Kidney capillary endothelial cell (primary cell): ENCODE results near the gene ULBP1.
"Not testable (repeated sequence)": the region's sequence is repeated elsewhere in the genome, so short reads cannot be mapped to it uniquely, and the experiment has no call there.

ENCODE experiments used
- DNase-seq: peaks from one replicate; pipeline ENCODE4 v3.0.0-alpha.2; 2018; ENCODE audit warnings: low spot score

ULBP1 gene

GRCh38 chr6:149933461-149933860, 30.3 kb upstream of the ULBP1 start:
- no peak for DNase-seq

GRCh38 chr6:149934249-149935156, 29.2 kb upstream of the ULBP1 start:
- DNase-seq, result peak; percentile 76

- no peak for DNase-seq
These were observed 28.5 kb upstream of the ULBP1 start for GRCh38 chr6:149935246-149935645.

GRCh38 chr6:149935668-149936067, 28.1 kb upstream of the ULBP1 start:
- no peak for DNase-seq

GRCh38 chr6:149936743-149937142, 27.0 kb upstream of the ULBP1 start:
- DNase-seq, result no peak

GRCh38 chr6:149938013-149938570, 25.7 kb upstream of the ULBP1 start:
- DNase-seq, result not testable (repeated sequence)

- DNase-seq, result no peak
These were observed 25.0 kb upstream of the ULBP1 start for GRCh38 chr6:149938571-149939355.

- no peak for DNase-seq
These were observed 24.4 kb upstream of the ULBP1 start for GRCh38 chr6:149939356-149939648.

GRCh38 chr6:149939909-149940671, 23.7 kb upstream of the ULBP1 start:
- DNase-seq, result no peak

GRCh38 chr6:149940672-149940982, 23.1 kb upstream of the ULBP1 start:
- DNase-seq, result no peak

GRCh38 chr6:149941583-149942460, 21.9 kb upstream of the ULBP1 start, which contains the start of gene ULBP2:
Gene ULBP2, plus strand, starts transcription at chr6:149942014. Its CDS starts 59 bp downstream, at chr6:149942073.
- peak; percentile 98 for DNase-seq

GRCh38 chr6:149942461-149942829, 21.3 kb upstream of the ULBP1 start:
- DNase-seq, result no peak

- DNase-seq, result not testable (repeated sequence)
These were observed 20.4 kb upstream of the ULBP1 start for GRCh38 chr6:149943321-149943720.

GRCh38 chr6:149945276-149945675, 18.5 kb upstream of the ULBP1 start:
- not testable (repeated sequence) for DNase-seq

- DNase-seq, result not testable (repeated sequence)
These were observed 17.1 kb upstream of the ULBP1 start for GRCh38 chr6:149946631-149947030.

GRCh38 chr6:149947533-149947932, 16.2 kb upstream of the ULBP1 start:
- DNase-seq, result not testable (repeated sequence)

- no peak for DNase-seq
These were observed 15.7 kb upstream of the ULBP1 start for GRCh38 chr6:149948011-149948410.

- no peak for DNase-seq
These were observed 15.1 kb upstream of the ULBP1 start for GRCh38 chr6:149948616-149949015.

- no peak for DNase-seq
These were observed 13.3 kb upstream of the ULBP1 start for GRCh38 chr6:149950423-149950822.

- no peak for DNase-seq
These were observed 12.6 kb upstream of the ULBP1 start for GRCh38 chr6:149951096-149951495.

- DNase-seq, result no peak
These were observed 12.1 kb upstream of the ULBP1 start for GRCh38 chr6:149951626-149952025.
